Small intestine (tissue), 7 donors: ENCODE data around the gene PTPRK. TPM values are rescaled to one million over a fixed set of nuclear protein-coding genes. Genes with fewer than 3 reads are reported as not detected.
A peak's percentile ranks its signal among the peaks of the same experiment; 100 is the strongest.

Source experiments
- DNase-seq, 2 donors: peaks; one replicate each; pipeline versions ENCODE4 v3.0.0 to v3.0.0-alpha.2; 2013
- FAIRE-seq: peaks from 2 replicates; lab custom pipeline; 2012; peaks lifted over from hg19 to GRCh38; lab: Jason Lieb, UNC
- H3K27ac ChIP-seq, 3 donors: one replicate each; pipeline ENCODE4 v1.5.1; 2013; ENCODE audit warnings: low read length in 2 of 3, mild to moderate bottlenecking in 2 of 3, control low read depth in 1 of 3, inconsistent platforms in 1 of 3, low read depth in 1 of 3, moderate library complexity in 1 of 3
- H3K27me3 ChIP-seq, 3 donors: one replicate each; pipeline ENCODE4 v1.6.1; 2013; ENCODE audit warnings: low read length in 3 of 3, inconsistent platforms in 1 of 3; ENCODE audit not compliant: control insufficient read depth in 3 of 3, insufficient read depth in 3 of 3
- H3K36me3 ChIP-seq, 3 donors: one replicate each; pipeline ENCODE4 v1.6.1; 2013; ENCODE audit warnings: low read length in 3 of 3, inconsistent platforms in 1 of 3, low read depth in 1 of 3, mild to moderate bottlenecking in 1 of 3, moderate library complexity in 1 of 3; ENCODE audit not compliant: control insufficient read depth in 3 of 3, insufficient read depth in 2 of 3
- H3K4me1 ChIP-seq, 3 donors: one replicate each; pipeline ENCODE4 v1.6.1; 2013; ENCODE audit warnings: low read length in 2 of 3, inconsistent platforms in 1 of 3, low read depth in 1 of 3, mild to moderate bottlenecking in 1 of 3, moderate library complexity in 1 of 3; ENCODE audit not compliant: control insufficient read depth in 3 of 3, insufficient read depth in 2 of 3
- H3K4me3 ChIP-seq, 3 donors: one replicate each; pipeline ENCODE4 v1.5.1; 2013; ENCODE audit warnings: low read length in 3 of 3, control low read depth in 1 of 3, inconsistent platforms in 1 of 3, low read depth in 1 of 3, mild to moderate bottlenecking in 1 of 3, moderate library complexity in 1 of 3
- H3K9me3 ChIP-seq, 2 donors: one replicate each; pipeline ENCODE4 v1.6.1; 2013; ENCODE audit warnings: low read depth in 1 of 2, low read length in 1 of 2; ENCODE audit not compliant: control insufficient read depth in 2 of 2, insufficient read depth in 1 of 2
- WGBS, 3 donors: extraction: QIAGEN DNeasy Blood & Tissue Kit; methylation state at CpG; one replicate each; pipeline ENCODE4 v1.1.7; 2013; 5-methylcytosine and 5-hydroxymethylcytosine counted together
- polyA plus RNA-seq, 4 donors: library from polyadenylated mRNA; stranded (reverse) in 3 of 4; unstranded in 1 of 4; fragments of 200-250 nt in 3 of 4; fragments of 120-200 nt in 1 of 4; gene quantifications; one replicate each; pipeline versions ENCODE4 v1.2.1 to v1.2.3, GENCODE V29; 2013
- donor health status: healthy with polysubstance abuse.
- donor health status: control.
- donor health status: control.
- donor health status: Bipolar disorder and iron deficiency.
- donor health status: healthy.

The PTPRK gene
- polyA plus RNA-seq, 4 donors: 15.9 to 72.5 (median 20.6) TPM

DNA sequence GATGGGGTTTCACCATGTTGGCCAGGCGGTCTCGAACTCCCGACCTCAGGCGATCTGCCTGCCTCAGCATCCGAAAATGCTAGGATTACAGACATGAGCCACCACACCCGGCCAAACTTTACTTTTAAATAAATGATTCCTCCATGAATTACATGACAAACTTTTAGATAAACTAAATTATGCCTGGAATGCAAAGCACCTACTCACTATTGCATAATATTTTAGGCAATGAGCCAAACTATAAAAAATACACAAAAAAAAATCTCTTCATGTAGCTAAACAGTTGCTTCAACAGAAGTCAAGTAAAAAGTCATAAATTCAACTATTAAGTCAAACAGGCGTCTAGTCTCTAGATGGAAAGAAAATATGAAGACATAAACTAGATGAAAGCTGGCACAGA, 56.5 kb downstream of the PTPRK start:
- no peak for FAIRE-seq
- no peak for DNase-seq
- 86 to 87% (median 87%) methylated on average over 7 of the region's 7 CpGs for WGBS, 3 donors
- Histone ChIP-seq H3K4me3 (no peak overlapping the region), H3K36me3 (peaks cover 0 to 10% (median 0%) of the 10 kb centered on the region in 3 donors), H3K9me3 (peaks cover 0 to 3% of the 10 kb centered on the region in 2 donors), H3K4me1 (peaks cover 0 to 15% (median 3%) of the 10 kb centered on the region in 3 donors), H3K27ac (no peak overlapping the region), H3K27me3 (no peaks in the 10 kb centered on the region)

DNA sequence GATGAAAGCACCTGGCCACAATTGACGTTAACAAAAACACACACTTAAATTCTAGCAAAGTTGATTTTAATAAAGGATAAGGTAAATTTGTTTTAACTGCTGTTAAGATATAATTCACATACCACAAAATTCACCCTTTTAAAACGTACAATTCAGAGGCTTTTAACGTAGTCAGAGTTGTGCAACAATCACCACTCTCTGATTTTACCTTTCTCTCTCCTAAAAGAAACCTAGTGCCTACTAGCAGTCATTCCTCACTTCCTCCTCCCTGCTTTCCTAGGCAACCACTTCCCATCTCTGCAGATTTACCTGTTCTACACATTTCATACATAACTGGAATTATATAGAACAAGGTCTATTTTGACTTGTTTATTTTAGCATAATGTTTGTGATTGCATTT, 58.9 kb downstream of the PTPRK start:
- Histone ChIP-seq H3K36me3 (peaks cover 0 to 6% (median 0%) of the 10 kb centered on the region in 3 donors), H3K27me3 (no peaks in the 10 kb centered on the region), H3K27ac (no peak overlapping the region), H3K4me3 (no peak overlapping the region), H3K9me3 (no peaks in the 10 kb centered on the region), H3K4me1 (peaks cover 0 to 15% (median 3%) of the 10 kb centered on the region in 3 donors)
- WGBS, 3 donors: 59 to 77% (median 61%) methylated on average over 3 of the region's 3 CpGs
- DNase-seq: no peak
- no peak for FAIRE-seq

DNA sequence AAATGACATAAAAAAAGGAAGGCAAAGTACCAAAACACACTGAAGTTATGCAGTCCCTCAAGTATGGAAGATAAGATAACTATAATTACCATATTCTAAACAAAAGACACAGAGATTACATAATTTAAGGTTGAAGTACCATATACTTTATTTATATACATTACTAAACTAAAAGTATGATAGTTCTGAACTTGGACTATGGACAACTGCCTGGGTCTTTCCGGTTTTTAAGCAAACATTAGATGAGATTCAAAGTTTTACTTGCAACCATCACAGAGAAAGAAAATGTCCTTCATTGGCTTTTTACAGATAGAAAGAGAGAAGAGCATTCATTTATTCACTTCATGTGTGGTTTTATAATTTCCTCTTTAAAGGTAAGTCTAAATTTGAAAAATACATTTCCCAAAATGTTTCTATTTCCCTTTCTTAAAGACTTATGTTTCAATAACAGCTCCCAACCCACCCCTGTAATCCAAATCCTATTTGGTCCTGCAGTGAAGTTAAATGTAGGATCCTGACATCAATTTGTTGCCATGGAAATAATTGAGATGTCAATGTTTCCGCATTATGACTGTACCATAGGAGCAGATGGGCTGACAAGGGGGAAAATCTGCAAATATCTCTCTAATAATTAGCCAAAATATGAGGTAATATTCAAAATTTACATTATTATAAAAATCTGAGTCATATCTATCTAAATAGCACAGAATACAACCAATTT, 63.7 kb downstream of the PTPRK start:
- 52 to 73% (median 62%) methylated on average over 2 of the region's 2 CpGs for WGBS, 3 donors
- Histone ChIP-seq H3K27me3 (no peaks in the 10 kb centered on the region), H3K27ac (no peak overlapping the region), H3K36me3 (peaks cover 0 to 6% (median 0%) of the 10 kb centered on the region in 3 donors), H3K4me3 (no peak overlapping the region), H3K4me1 (peaks cover 0 to 9% (median 0%) of the 10 kb centered on the region in 3 donors), H3K9me3 (no peaks in the 10 kb centered on the region)
- DNase-seq (peak in 1 of 2 donors; percentile 57), FAIRE-seq (no peak)

DNA sequence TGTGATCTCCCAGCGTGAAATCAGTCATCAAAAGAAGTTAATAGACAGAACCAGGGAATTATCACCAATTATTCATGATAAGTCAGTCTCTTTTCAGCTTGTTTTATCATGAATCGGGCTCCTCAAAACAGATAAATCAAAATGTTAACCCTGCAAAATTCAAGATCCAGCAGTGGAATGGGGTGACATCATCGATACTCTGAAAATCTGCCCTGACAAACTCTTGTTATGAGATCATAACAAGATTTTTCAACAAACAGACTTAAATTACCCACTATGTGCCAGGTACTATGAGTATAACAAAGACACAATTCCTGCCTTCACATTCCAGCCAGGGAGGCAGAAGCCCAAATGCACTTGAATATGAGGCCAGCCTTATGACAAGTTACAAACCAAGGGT, 64.4 kb downstream of the PTPRK start:
- Histone ChIP-seq H3K27ac (no peak overlapping the region), H3K36me3 (peaks cover 0 to 6% (median 0%) of the 10 kb centered on the region in 3 donors), H3K27me3 (no peaks in the 10 kb centered on the region), H3K4me1 (peaks cover 0 to 9% (median 0%) of the 10 kb centered on the region in 3 donors), H3K9me3 (no peaks in the 10 kb centered on the region), H3K4me3 (no peak overlapping the region)
- no peak for DNase-seq
- 85 to 91% (median 87%) methylated on average over 3 of the region's 3 CpGs for WGBS, 3 donors
- no peak for FAIRE-seq

DNA sequence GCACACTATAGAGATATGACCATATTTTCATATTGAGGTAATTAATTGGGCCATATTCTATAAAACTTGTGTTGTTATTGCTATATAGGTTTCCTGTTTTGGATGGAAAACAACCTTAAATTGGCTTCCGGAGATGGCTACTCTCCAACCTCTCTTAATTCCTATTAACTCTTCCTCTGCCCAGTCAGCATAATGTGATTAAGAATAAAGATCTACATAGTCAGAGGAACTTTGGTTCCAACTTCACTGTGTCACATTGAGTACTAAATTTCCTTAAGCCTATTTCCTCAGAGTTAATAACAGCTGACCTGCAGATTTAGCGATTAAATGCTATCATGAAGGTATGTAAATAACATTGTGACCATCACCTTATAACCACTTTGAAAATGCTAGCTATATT, 67.7 kb downstream of the PTPRK start:
- WGBS, 3 donors: 69 to 79% (median 74%) methylated on average over 2 of the region's 2 CpGs
- Histone ChIP-seq H3K27ac (no peak overlapping the region), H3K4me3 (no peak overlapping the region), H3K27me3 (no peaks in the 10 kb centered on the region), H3K36me3 (peaks cover 0 to 4% (median 0%) of the 10 kb centered on the region in 3 donors), H3K4me1 (peaks cover 0 to 9% (median 0%) of the 10 kb centered on the region in 3 donors), H3K9me3 (no peaks in the 10 kb centered on the region)
- DNase-seq (no peak), FAIRE-seq (no peak)

DNA sequence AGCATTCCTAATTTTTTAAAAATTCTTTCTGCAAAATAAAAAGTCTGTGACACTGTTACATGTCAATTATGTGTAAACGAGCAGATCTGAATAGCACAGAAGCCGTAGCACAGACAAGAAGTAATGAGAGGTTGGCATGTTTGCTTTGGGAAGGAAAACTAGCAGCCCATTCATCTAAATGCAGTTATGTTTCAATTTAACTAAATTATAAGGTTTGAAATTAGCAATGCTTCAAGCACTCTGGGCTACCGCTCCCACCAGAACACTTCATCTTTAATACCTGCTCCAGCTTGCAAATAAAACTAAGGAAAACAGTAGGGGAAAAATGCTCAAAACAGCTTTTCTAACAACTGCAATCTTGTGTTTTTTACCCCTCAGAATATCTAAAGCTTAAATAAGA, 73.9 kb downstream of the PTPRK start:
- Histone ChIP-seq H3K36me3 (peaks cover 0 to 4% (median 0%) of the 10 kb centered on the region in 3 donors), H3K27ac (no peak overlapping the region), H3K4me3 (no peak overlapping the region), H3K9me3 (no peaks in the 10 kb centered on the region), H3K27me3 (no peaks in the 10 kb centered on the region), H3K4me1 (peaks cover 0 to 4% (median 0%) of the 10 kb centered on the region in 3 donors)
- DNase-seq: no peak
- no peak for FAIRE-seq
- WGBS, 3 donors: 84 to 91% (median 89%) methylated on average over 3 of the region's 3 CpGs

DNA sequence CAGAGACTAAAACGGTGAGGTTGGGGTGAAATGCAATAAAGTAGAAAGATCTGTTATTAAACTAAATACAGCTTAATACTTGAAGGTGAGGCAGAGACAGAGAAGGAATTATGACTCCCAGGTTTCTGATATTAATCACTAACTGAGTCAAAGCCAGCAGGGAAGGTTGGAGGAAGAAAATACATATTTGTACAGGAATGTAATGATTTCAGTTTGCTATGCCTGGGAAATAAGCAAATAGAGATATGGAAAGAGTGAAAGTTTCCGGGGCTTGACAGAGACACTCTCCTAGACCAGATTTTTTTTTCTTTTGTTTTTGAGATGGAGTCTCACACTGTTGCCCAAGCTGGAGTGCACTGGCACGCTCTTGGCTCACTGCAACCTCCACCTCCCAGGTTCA, 76.8 kb downstream of the PTPRK start:
- Histone ChIP-seq H3K27ac (no peak overlapping the region), H3K36me3 (peaks cover 0 to 2% (median 0%) of the 10 kb centered on the region in 3 donors), H3K4me3 (no peak overlapping the region), H3K4me1 (peaks cover 0 to 4% (median 0%) of the 10 kb centered on the region in 3 donors), H3K9me3 (no peaks in the 10 kb centered on the region), H3K27me3 (no peaks in the 10 kb centered on the region)
- WGBS, 3 donors: 63 to 80% (median 72%) methylated on average over 3 of the region's 3 CpGs
- DNase-seq: no peak
- no peak for FAIRE-seq

DNA sequence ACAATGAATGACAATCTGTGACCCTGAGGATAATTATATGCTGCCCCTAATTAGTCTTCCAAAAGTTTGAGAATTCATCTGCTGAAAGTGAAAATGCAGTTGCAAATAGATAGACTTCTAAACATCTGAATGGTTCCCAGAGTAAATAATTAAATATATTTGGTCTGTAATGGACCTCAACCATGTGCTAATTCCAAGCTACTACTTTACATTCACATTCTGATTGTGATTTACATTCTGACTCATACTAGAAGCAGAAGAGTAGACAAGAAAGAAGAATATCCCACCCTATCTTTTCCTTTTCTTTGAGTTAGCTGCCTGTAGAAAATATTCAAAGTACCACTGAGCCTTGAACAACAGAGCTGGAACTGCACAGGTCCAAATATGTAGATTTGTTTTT, 80.8 kb downstream of the PTPRK start:
- H3K4me1 ChIP-seq: peaks cover 0 to 4% (median 0%) of the 10 kb centered on the region in 3 donors
- FAIRE-seq: no peak
- no peaks in the 10 kb centered on the region for H3K36me3 ChIP-seq
- no peak overlapping the region for H3K4me3 ChIP-seq
- peaks cover 0 to 3% of the 10 kb centered on the region in 2 donors for H3K9me3 ChIP-seq
- no peak overlapping the region for H3K27ac ChIP-seq
- no peak for DNase-seq
- no peaks in the 10 kb centered on the region for H3K27me3 ChIP-seq
